Fibroblast of gingiva (primary cell): ENCODE data around the gene LAMP5.
A peak's percentile ranks its signal among the peaks of the same experiment; 100 is the strongest.

Experiments
- DNase-seq: peaks from one replicate; pipeline ENCODE4 v3.0.0-alpha.2; 2011; ENCODE audit warnings: low read depth

Gene LAMP5

GRCh38 chr20:9500121-9500520, 14.3 kb upstream of the LAMP5 start:
- no peak for DNase-seq

- DNase-seq, result no peak
Measured at GRCh38 chr20:9501473-9501872, 12.9 kb upstream of the LAMP5 start.

DNA sequence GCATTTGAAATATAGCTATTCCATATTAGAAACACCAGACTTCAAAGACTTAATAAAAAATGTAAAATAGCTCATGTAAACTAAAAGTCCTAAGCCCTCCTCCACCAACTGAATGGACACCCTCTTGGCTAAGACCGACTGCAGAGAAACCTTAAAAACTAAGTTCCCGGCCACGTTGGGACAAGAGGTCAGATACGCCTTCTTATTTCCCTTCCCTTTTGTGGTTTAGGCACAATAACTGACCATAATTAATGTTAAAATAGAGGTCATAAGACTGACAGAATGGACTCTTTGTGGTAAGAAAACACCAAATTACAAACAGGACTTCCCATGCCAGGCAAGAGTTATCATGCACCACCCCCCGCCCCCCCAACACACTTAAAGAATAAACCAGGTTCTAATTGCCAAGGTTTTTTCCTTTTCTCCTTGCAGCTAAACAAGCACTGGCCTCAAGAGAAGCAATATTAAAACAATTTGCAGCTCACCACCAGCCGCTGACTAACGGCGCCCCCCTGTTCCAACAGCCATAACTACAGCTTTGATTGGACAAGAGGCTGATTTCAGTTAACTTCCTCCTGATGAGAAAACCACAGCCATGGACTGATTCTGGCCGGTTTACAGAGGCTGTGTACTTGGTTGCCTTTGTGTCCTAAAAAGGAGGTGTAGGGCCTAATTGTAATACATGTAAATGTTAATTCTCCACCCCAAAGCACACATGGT, 10.7 kb upstream of the LAMP5 start:
- DNase-seq, result peak; percentile 67

GRCh38 chr20:9506280-9506821, 8.0 kb upstream of the LAMP5 start:
- no peak for DNase-seq

- DNase-seq, result no peak
Measured at GRCh38 chr20:9506964-9507369, 7.4 kb upstream of the LAMP5 start.

DNA sequence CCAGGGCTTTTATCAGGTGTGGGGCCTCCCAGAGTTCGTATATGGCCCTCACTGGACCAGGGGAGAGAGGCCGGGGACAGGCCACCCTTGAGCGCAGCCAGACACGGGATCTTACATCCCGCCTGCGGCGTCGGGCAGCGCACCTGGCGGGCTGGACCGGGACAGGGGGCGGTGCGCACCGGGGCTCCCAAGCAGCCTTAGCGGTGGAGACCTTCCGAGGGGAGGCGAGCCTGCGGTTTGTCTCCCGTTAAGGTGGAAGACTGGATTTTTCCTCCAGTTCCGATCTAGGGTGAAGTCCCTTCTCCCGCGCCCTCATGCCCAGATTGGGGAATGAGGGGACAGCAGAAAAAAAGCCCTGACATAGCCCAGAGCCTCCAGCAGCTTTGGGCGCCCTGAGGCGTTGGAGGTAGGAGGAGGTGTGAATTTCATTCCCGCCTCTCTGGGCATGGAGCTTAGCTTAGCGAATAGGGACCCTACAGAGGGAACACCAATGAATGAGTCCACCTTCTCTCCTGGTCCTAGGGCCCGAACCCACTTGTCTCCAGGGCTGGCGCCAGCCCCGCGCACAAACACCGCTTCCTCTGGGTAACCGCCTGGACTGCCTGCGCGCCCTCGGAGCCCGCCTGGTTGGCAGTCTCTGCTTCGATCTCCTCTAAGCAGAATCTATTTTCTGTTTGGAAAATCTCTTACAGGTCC, 6.7 kb upstream of the LAMP5 start:
- DNase-seq, result no peak

GRCh38 chr20:9508240-9508661, 6.1 kb upstream of the LAMP5 start:
- DNase-seq, result no peak

DNA sequence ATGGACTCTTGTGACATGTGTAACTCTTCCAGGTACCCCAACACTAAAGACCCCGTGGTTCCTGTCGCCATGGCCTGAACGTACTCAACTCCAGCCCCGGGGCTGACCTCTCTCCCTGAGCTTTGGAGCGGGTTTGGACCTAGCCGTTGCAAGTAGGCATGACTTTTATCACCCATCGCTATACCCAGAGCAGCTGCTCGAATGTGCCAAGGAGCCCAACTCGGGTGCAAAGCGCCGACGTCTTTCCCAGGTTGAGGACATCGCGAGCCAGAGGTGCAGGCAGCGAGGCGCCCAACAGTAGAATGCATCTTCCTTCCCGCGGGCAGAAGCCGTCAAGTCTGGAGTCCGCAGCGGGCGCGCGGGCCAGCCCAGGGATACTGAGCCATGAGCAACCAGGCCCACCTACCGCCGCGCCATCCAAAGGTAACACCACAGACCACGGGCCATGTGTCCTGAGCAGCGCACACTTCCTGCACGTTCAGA, 5.7 kb upstream of the LAMP5 start:
- no peak for DNase-seq

DNA sequence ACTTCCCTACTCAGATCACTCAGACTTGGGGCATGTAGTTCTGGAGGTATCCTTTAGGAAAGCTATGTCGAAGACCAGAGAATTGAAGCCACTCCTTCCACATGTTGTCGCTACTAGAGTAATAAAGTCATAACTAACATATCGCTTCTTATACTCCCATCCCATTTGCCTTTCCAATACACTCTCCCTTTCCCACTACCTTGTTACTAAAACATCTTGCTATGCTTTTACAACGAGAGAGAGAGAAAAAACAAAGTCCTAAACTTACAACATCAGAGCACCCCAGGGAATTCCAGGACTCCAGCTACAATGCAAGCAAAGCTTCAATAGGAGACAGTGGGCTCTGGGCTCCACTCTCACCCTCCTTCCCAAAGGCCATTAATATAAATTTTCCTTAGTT, 5.1 kb upstream of the LAMP5 start:
- DNase-seq, result no peak

DNA sequence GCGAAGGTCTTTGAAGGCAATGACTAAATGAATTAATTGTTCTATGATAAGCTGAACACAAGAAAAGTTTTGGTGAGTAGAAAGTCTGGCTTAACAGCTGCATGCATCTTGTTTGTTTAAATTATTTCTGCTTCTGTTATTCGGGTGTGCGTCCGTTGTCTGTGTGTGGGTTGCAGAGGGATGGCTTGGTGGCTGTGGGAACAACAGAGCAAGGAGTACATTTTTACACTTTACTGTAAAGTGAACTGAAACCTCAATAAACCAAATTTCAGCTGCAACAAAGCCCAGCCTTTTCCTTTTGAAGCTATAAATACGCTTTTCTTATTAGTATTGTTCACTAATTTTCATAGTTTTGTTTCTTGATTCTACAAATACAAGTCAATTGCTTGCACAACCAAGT, 3.5 kb upstream of the LAMP5 start:
- DNase-seq, result no peak

GRCh38 chr20:9514072-9514460, 324 bp upstream of the LAMP5 start:
- DNase-seq, result no peak

GRCh38 chr20:9515214-9515585, 810 bp downstream of the LAMP5 start:
- DNase-seq, result no peak

DNA sequence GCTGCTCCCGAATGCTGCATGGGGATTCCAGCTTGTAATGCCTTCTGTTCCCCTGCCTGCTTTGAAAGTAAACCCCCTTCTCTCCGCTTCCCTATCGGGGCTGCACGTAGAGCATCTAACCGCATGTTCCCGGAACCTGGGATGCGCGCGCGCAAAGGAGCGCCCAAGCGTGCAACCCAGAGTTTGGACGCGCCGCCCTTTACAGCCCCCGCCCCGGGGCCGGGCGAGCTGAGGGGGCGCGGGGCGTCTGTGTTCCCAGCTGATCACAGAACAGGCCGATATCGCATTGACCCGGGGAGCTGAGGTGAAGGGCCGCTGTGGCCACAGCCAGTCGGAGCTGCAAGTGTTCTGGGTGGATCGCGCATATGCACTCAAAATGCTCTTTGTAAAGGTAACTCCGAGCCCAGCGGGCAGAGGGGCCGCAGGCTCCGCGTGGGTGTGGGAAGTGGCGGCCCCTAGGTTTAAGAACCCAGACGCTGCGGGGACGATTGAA, 1.4 kb downstream of the LAMP5 start:
- no peak for DNase-seq

- no peak for DNase-seq
Measured at GRCh38 chr20:9516234-9516871, 2.0 kb downstream of the LAMP5 start.

DNA sequence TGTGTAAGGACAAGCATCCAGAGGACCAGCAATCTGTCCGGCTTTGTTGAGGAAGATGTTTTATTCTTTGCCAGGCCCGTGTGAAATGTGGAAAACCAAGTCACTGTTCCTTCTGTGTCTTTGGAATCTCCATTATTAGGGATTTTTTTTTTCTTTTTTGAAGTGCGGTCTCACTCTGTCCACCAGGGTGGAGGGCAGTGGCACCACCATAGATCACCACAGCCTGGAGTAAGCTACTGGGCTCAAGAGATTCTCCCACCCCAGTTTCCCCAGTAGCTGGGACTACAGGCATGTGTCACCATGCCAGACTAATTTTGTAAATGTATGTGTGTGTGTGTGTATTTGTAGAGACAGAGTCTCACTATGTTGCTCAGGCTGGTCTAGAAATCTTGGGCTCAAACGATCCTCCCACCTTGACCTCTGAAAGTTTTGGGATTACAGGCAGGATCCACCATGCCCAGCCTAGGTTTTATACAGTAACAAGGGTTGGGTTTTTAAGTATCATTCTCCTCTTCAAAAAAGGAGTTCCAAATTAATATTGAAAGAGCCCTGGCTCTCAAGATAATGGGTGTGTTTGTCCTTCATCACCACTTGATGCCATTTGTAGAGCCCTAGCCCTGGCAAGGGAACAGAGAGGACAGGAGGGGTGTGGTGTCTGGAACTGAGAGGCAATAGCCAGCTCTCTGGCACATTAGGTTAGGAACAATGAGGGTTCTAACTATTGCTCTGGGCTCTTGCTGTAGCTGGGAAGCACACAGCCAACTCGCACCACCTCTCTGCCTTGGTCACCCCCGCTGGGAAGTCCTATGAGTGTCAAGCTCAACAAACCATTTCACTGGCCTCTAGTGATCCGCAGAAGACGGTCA, 3.1 kb downstream of the LAMP5 start:
- DNase-seq, result no peak

- no peak for DNase-seq
Measured at GRCh38 chr20:9518576-9519175, 4.3 kb downstream of the LAMP5 start.

DNA sequence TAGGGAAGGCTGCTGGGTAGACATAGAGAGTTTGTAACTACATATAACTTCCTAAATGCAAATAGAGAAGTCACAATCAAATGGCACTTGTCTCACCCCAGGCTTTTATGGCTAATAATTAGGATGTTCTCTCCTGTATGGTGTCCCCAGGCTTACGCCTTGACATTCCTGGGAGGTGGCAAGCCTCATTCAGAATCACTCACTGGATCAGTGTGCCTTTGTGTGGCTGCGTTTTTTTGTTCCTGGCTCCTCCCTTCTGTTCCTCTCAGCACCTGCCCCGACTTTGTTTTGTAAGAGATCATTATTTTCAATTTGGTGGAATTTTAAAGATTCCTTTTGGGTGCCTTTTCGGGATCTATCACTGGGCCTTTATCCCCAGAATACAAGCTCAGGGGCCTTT, 5.7 kb downstream of the LAMP5 start:
- no peak for DNase-seq

GRCh38 chr20:9523636-9524035, 9.2 kb downstream of the LAMP5 start:
- no peak for DNase-seq

GRCh38 chr20:9531581-9531980, 17.2 kb downstream of the LAMP5 start:
- no peak for DNase-seq

GRCh38 chr20:9532069-9532838, 17.9 kb downstream of the LAMP5 start:
- DNase-seq, result no peak

GRCh38 chr20:9534025-9534424, 19.6 kb downstream of the LAMP5 start:
- no peak for DNase-seq
